GM23248 (cell line): Measurements from ENCODE around the gene PLA2G2F. TPM values are rescaled to one million over a fixed set of nuclear protein-coding genes. Genes with fewer than 3 reads are reported as not detected.
"Not testable (repeated sequence)": the region's sequence is repeated elsewhere in the genome, so short reads cannot be mapped to it uniquely, and the experiment has no call there.

Experiments
- DNase-seq: peaks from one replicate; pipeline ENCODE4 v3.0.0-alpha.2; 2015
- H2AFZ ChIP-seq: fragments of 200-600 bp; sonication (generic); 2 replicates; pipeline ENCODE4 v1.6.1; 2016; ENCODE audit warnings: antibody characterized with exemption
- H3F3A ChIP-seq: fragments of 200-600 bp; sonication (generic); 2 replicates; pipeline ENCODE4 v1.6.1; 2016; ENCODE audit warnings: mild to moderate bottlenecking, antibody characterized with exemption, mixed run types; ENCODE audit not compliant: insufficient read depth
- H3K27ac ChIP-seq: fragments of 200-600 bp; sonication (generic); 2 replicates; pipeline ENCODE4 v1.5.1; 2016; ENCODE audit warnings: mild to moderate bottlenecking
- H3K27me3 ChIP-seq: fragments of 200-600 bp; sonication (generic); replicated peaks from 2 replicates; pipeline ENCODE4 v1.6.1; 2016; ENCODE audit warnings: mild to moderate bottlenecking; ENCODE audit not compliant: insufficient read depth
- H3K36me3 ChIP-seq: fragments of 200-600 bp; sonication (generic); 2 replicates; pipeline ENCODE4 v1.6.1; 2016; ENCODE audit warnings: low read depth, mild to moderate bottlenecking
- H3K4me1 ChIP-seq: fragments of 200-600 bp; sonication (generic); 2 replicates; pipeline ENCODE4 v1.6.1; 2016; ENCODE audit warnings: mild to moderate bottlenecking; ENCODE audit not compliant: insufficient read depth
- H3K4me2 ChIP-seq: fragments of 200-600 bp; sonication (generic); one replicate; pipeline ENCODE4 v1.6.1; 2016; ENCODE audit warnings: mild to moderate bottlenecking; ENCODE audit not compliant: unreplicated experiment
- H3K4me3 ChIP-seq: fragments of 200-600 bp; sonication (generic); 2 replicates; pipeline ENCODE4 v1.5.1; 2016; ENCODE audit warnings: mild to moderate bottlenecking
- H3K79me2 ChIP-seq: fragments of 200-600 bp; sonication (generic); 2 replicates; pipeline ENCODE4 v1.6.1; 2016; ENCODE audit warnings: mild to moderate bottlenecking; ENCODE audit not compliant: insufficient read depth
- H3K9ac ChIP-seq: fragments of 200-600 bp; sonication (generic); 2 replicates; pipeline ENCODE4 v1.6.1; 2016; ENCODE audit warnings: mild to moderate bottlenecking
- H3K9me2 ChIP-seq: fragments of 200-600 bp; sonication (generic); 2 replicates; pipeline ENCODE4 v1.6.1; 2016; ENCODE audit warnings: mixed run types, mild to moderate bottlenecking, moderate library complexity; ENCODE audit not compliant: insufficient read depth
- H3K9me3 ChIP-seq: fragments of 200-600 bp; sonication (generic); one replicate; pipeline ENCODE4 v1.6.1; 2017; ENCODE audit warnings: low read depth
- H4K20me1 ChIP-seq: fragments of 200-600 bp; sonication (generic); 2 replicates; pipeline ENCODE4 v1.6.0; 2016; ENCODE audit not compliant: insufficient read depth
- EZH2 ChIP-seq: fragments of 200-600 bp; sonication (generic); IDR thresholded peaks from 2 replicates; pipeline ENCODE4 v1.6.1; 2018; ENCODE audit warnings: antibody characterized with exemption, mild to moderate bottlenecking; ENCODE audit not compliant: insufficient read depth, poor library complexity, severe bottlenecking
- EZH2phosphoT487 ChIP-seq: fragments of 200-600 bp; sonication (generic); IDR thresholded peaks from 2 replicates; pipeline ENCODE4 v1.6.1; 2018; ENCODE audit warnings: antibody characterized with exemption, moderate library complexity, mild to moderate bottlenecking, low read depth; ENCODE audit not compliant: insufficient read depth
- WGBS, 2 experiments: methylation state at CpG; one replicate each; pipeline ENCODE4 v1.1.6; 2015 to 2017; ENCODE audit warnings: low lambda C conversion rate in 2 of 2, low coverage in 1 of 2; ENCODE audit errors: missing lambda C conversion rate in 2 of 2; 5-methylcytosine and 5-hydroxymethylcytosine counted together
- in situ Hi-C: fragments of 300-500 bp; cut with MboI; formaldehyde crosslinking; loops from 2 replicates; pipeline ENCODE4 v1.15.0; 2020
- polyA plus RNA-seq: library from polyadenylated mRNA; unstranded; fragments of >200 nt; fragmentation: Nextera tagmentation; extraction: Ambion mirVana; gene quantifications from 2 replicates; pipeline ENCODE4 v1.2.1, GENCODE V29; 2016
- total RNA-seq: library from RNA; depleted of rRNA; stranded (reverse); fragments of >200 nt; shearing (Covaris generic); gene quantifications from 2 replicates; pipeline ENCODE4 v1.2.3, GENCODE V29; 2014

PLA2G2F gene
- total and polyA plus RNA-seq, 2 experiments from 2014 or later = not detected

DNA sequence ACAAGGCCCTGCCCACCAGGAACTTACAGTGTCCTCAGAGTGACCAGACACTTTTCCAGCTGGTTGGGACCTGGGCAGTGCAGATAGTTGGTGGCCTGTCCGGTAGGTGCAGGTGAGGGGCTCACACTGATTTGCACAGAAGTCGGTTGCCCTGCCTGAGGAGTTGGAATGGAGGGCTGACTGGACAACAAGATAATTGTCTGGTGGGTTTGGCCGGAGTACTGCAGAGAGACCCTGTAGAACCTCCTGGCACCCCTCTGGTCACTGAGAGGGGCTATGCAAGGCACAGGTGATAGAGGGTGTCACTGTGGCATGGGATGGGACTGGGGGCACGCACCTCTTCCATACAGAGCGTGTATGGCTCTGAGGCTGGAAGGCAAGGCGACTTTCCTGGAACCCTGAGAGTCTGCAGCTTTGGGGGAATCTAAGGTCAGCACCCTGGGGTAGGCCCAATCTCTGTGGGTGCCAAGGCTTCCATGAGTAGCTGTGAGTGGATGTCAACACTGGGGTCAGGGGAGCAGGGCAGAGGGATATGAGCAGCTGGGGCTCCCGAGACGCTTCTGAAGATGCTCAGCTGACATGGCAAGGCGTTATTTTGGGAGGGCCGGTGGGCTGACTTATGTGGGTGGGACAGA is 12.2 kb upstream of the PLA2G2F start:
- in situ Hi-C loops = no loop called here
- TF ChIP-seq EZH2 = no peak
- TF ChIP-seq EZH2phosphoT487 = no peak
- Histone ChIP-seq H2AFZ (no peak overlapping the region), H3K9me2 (no peaks in the 10 kb centered on the region), H3K4me1 (peaks cover 8% of the 10 kb centered on the region), H4K20me1 (no peaks in the 10 kb centered on the region), H3K4me3 (no peak overlapping the region), H3K27ac (no peak overlapping the region), H3K79me2 (no peaks in the 10 kb centered on the region), H3K36me3 (no peaks in the 10 kb centered on the region), H3K27me3 (peaks cover 3% of the 10 kb centered on the region; the same call in 1 of the 2 replicates), H3F3A (no peaks in the 10 kb centered on the region), H3K4me2 (no peak overlapping the region), H3K9ac (no peak overlapping the region), H3K9me3 (no peaks in the 10 kb centered on the region)
- DNase-seq = no peak
- 84 to 92% methylated on average over 10 of the region's 10 CpGs for WGBS, 2 experiments

GRCh38 chr1:20130518-20130917 is 8.6 kb upstream of the PLA2G2F start:
- 53 to 60% methylated on average over 3 of the region's 3 CpGs for WGBS, 2 experiments
- H3K9me3 ChIP-seq, H3K4me2 ChIP-seq, H3K27me3 ChIP-seq, H3K9me2 ChIP-seq, H4K20me1 ChIP-seq, H2AFZ ChIP-seq, H3K4me3 ChIP-seq, H3K79me2 ChIP-seq, H3K9ac ChIP-seq, H3K36me3 ChIP-seq, H3K27ac ChIP-seq, H3K4me1 ChIP-seq, H3F3A ChIP-seq, DNase-seq, in situ Hi-C loops: not testable (repeated sequence)

DNA sequence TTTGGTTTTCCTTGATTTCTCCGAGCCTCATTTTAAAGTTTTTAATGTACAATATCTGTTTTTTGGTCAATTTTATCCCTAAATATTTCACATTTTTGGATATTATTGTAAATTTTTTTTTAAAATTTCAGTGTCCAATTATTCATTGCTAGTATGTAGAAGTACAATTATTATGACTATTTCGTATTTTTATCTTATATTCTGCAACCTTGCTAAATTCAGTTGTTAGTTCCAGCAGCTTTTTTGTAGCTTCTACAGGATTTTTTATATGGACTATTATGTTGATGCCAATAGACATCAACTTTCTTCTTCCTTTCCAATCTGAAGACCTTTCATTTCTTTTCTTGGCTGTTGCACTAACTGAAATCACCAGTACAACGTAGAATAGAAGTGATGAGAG is 4.1 kb upstream of the PLA2G2F start:
- 67 to 68% methylated on average over 3 of the region's 3 CpGs for WGBS, 2 experiments
- no peaks in the 10 kb centered on the region for H3K36me3 ChIP-seq
- no peak overlapping the region for H3K4me3 ChIP-seq
- no peaks in the 10 kb centered on the region for H3K79me2 ChIP-seq
- no peak overlapping the region for H2AFZ ChIP-seq
- H3K4me2 ChIP-seq = no peak overlapping the region
- H4K20me1 ChIP-seq = no peaks in the 10 kb centered on the region
- H3K4me1 ChIP-seq = no peaks in the 10 kb centered on the region
- H3K9ac ChIP-seq = no peak overlapping the region
- no peaks in the 10 kb centered on the region for H3F3A ChIP-seq
- H3K9me2 ChIP-seq = no peaks in the 10 kb centered on the region
- TF ChIP-seq EZH2phosphoT487 = no peak
- TF ChIP-seq EZH2 = no peak
- no peaks in the 10 kb centered on the region for H3K9me3 ChIP-seq
- in situ Hi-C loops = no loop called here
- DNase-seq = no peak
- H3K27me3 ChIP-seq = no peaks in the 10 kb centered on the region
- H3K27ac ChIP-seq = no peak overlapping the region

- in situ Hi-C loops = no loop called here
- WGBS, 2 experiments = 74 to 80% methylated on average over 3 of the region's 3 CpGs
- H3K4me3 ChIP-seq = no peak overlapping the region
Observed at GRCh38 chr1:20136249-20136648, 2.9 kb upstream of the PLA2G2F start.

GRCh38 chr1:20137055-20137454 is 2.1 kb upstream of the PLA2G2F start:
- Histone ChIP-seq H3K4me3 (no peak overlapping the region), H4K20me1 (no peaks in the 10 kb centered on the region), H3K27ac (no peak overlapping the region), H3F3A (no peaks in the 10 kb centered on the region), H3K9me2 (no peaks in the 10 kb centered on the region), H3K9ac (no peak overlapping the region), H3K27me3 (no peaks in the 10 kb centered on the region), H3K9me3 (no peaks in the 10 kb centered on the region), H3K4me2 (no peak overlapping the region), H2AFZ (no peak overlapping the region), H3K79me2 (no peaks in the 10 kb centered on the region), H3K4me1 (no peaks in the 10 kb centered on the region), H3K36me3 (no peaks in the 10 kb centered on the region)
- in situ Hi-C loops = no loop called here
- WGBS, 2 experiments = 75 to 87% methylated on average over 4 of the region's 4 CpGs
- no peak for TF ChIP-seq EZH2phosphoT487
- no peak for TF ChIP-seq EZH2
- no peak for DNase-seq

More at GRCh38 chr1:20136249-20136648, 2.9 kb upstream of the PLA2G2F start:
- Histone ChIP-seq H3K4me2 (no peak overlapping the region), H3K4me1 (no peaks in the 10 kb centered on the region), H3F3A (no peaks in the 10 kb centered on the region), H3K36me3 (no peaks in the 10 kb centered on the region), H3K9me3 (no peaks in the 10 kb centered on the region), H2AFZ (no peak overlapping the region), H3K27me3 (no peaks in the 10 kb centered on the region), H3K79me2 (no peaks in the 10 kb centered on the region), H4K20me1 (no peaks in the 10 kb centered on the region), H3K9ac (no peak overlapping the region), H3K9me2 (no peaks in the 10 kb centered on the region), H3K27ac (no peak overlapping the region)
- TF ChIP-seq EZH2 (no peak), EZH2phosphoT487 (no peak)
- no peak for DNase-seq
